Liver (tissue), 9 donors: Measurements from ENCODE around the gene SREK1. TPM values are rescaled to one million over a fixed set of nuclear protein-coding genes. Genes with fewer than 3 reads are reported as not detected.

Source experiments
- DNase-seq: peaks from one replicate; pipeline ENCODE4 v3.0.0-alpha.2; 2017; ENCODE audit warnings: low spot score
- H3K27ac ChIP-seq, 2 donors: one replicate each; pipeline ENCODE4 v1.7.0; 2013; ENCODE audit warnings: inconsistent platforms in 2 of 2, low read length in 2 of 2, control low read depth in 1 of 2, low read depth in 1 of 2, mild to moderate bottlenecking in 1 of 2
- H3K27me3 ChIP-seq, 4 donors: one replicate each; pipeline versions ENCODE4 v1.6.1 to v1.7.0; 2013; ENCODE audit warnings: low read length in 3 of 4, inconsistent platforms in 1 of 4, mild to moderate bottlenecking in 1 of 4, moderate library complexity in 1 of 4; ENCODE audit not compliant: control insufficient read depth in 4 of 4, insufficient read depth in 4 of 4
- H3K36me3 ChIP-seq, 4 donors: one replicate each; pipeline versions ENCODE4 v1.6.1 to v1.7.0; 2013; ENCODE audit warnings: low read length in 3 of 4, mild to moderate bottlenecking in 3 of 4, low read depth in 1 of 4, moderate library complexity in 1 of 4; ENCODE audit not compliant: control insufficient read depth in 4 of 4, insufficient read depth in 3 of 4
- H3K4me1 ChIP-seq, 4 donors: one replicate each; pipeline versions ENCODE4 v1.6.1 to v1.7.0; 2013; ENCODE audit warnings: low read length in 3 of 4, mild to moderate bottlenecking in 3 of 4, moderate library complexity in 1 of 4; ENCODE audit not compliant: control insufficient read depth in 4 of 4, insufficient read depth in 4 of 4
- H3K4me3 ChIP-seq, 3 donors: one replicate each; pipeline versions ENCODE4 v1.6.1 to v1.7.0; 2013; ENCODE audit warnings: low read length in 3 of 3, control low read depth in 1 of 3, low read depth in 1 of 3, mild to moderate bottlenecking in 1 of 3
- H3K9ac ChIP-seq, 2 donors: one replicate each; pipeline ENCODE4 v1.7.0; 2013; ENCODE audit warnings: low read length in 2 of 2, mild to moderate bottlenecking in 2 of 2, moderate library complexity in 2 of 2, control low read depth in 1 of 2, low read depth in 1 of 2
- H3K9me3 ChIP-seq, 4 donors: one replicate each; pipeline versions ENCODE4 v1.6.1 to v1.7.0; 2013; ENCODE audit warnings: low read length in 3 of 4; ENCODE audit not compliant: control insufficient read depth in 4 of 4
- EGR1 ChIP-seq, 2 donors: IDR thresholded peaks; 2 replicates each; pipeline ENCODE4 v1.6.1; 2016 to 2018; ENCODE audit warnings: antibody characterized with exemption in 2 of 2, low read depth in 2 of 2
- FOXA1 ChIP-seq: IDR thresholded peaks from 2 replicates; pipeline ENCODE4 v1.6.1; 2016; ENCODE audit warnings: antibody characterized with exemption
- FOXA2 ChIP-seq: IDR thresholded peaks from 2 replicates; pipeline ENCODE4 v1.6.1; 2016; ENCODE audit warnings: antibody characterized with exemption
- GABPA ChIP-seq, 2 donors: IDR thresholded peaks in 1 of 2; conservative IDR thresholded peaks in 1 of 2; 2 replicates each; pipeline ENCODE4 v1.6.1; 2016; ENCODE audit warnings: antibody characterized with exemption in 2 of 2, mild to moderate bottlenecking in 1 of 2, moderate library complexity in 1 of 2
- HNF4A ChIP-seq, 2 donors: conservative IDR thresholded peaks; 2 replicates each; pipeline ENCODE4 v1.6.1; 2016; ENCODE audit warnings: antibody characterized with exemption in 2 of 2, mild to moderate bottlenecking in 2 of 2
- HNF4G ChIP-seq: IDR thresholded peaks from 2 replicates; pipeline ENCODE4 v1.6.1; 2016; ENCODE audit warnings: antibody characterized with exemption
- JUND ChIP-seq, 2 donors: IDR thresholded peaks; 2 replicates each; pipeline ENCODE4 v1.6.1; 2016; ENCODE audit warnings: antibody characterized with exemption in 2 of 2
- MAX ChIP-seq: IDR thresholded peaks from 2 replicates; pipeline ENCODE4 v1.6.1; 2016; ENCODE audit warnings: antibody characterized with exemption
- NR2F2 ChIP-seq: IDR thresholded peaks from 2 replicates; pipeline ENCODE4 v1.6.1; 2016; ENCODE audit warnings: antibody characterized with exemption
- RAD21 ChIP-seq, 2 donors: IDR thresholded peaks; 2 replicates each; pipeline ENCODE4 v1.6.1; 2016; ENCODE audit warnings: antibody characterized with exemption in 2 of 2, mild to moderate bottlenecking in 2 of 2
- RXRA ChIP-seq, 2 donors: IDR thresholded peaks; 2 replicates each; pipeline ENCODE4 v1.6.1; 2017 to 2018; ENCODE audit warnings: antibody characterized with exemption in 2 of 2, mild to moderate bottlenecking in 1 of 2
- SP1 ChIP-seq: IDR thresholded peaks from 2 replicates; pipeline ENCODE4 v1.6.1; 2018; ENCODE audit warnings: antibody characterized with exemption, mild to moderate bottlenecking
- TAF1 ChIP-seq: conservative IDR thresholded peaks from 2 replicates; pipeline ENCODE4 v1.6.1; 2016; ENCODE audit warnings: antibody characterized with exemption, mild to moderate bottlenecking
- YY1 ChIP-seq: IDR thresholded peaks from 2 replicates; pipeline ENCODE4 v1.6.1; 2016; ENCODE audit warnings: antibody characterized with exemption, mild to moderate bottlenecking
- WGBS: extraction: QIAGEN DNeasy Blood & Tissue Kit; methylation state at CpG from one replicate; pipeline ENCODE4 v1.1.7; 2013; 5-methylcytosine and 5-hydroxymethylcytosine counted together
- polyA plus RNA-seq, 2 donors: library from polyadenylated mRNA; stranded (reverse) in 1 of 2; unstranded in 1 of 2; fragments of 200-250 nt in 1 of 2; fragments of >200 nt in 1 of 2; fragmentation: Nextera tagmentation in 1 of 2; extraction: Ambion mirVana in 1 of 2; gene quantifications; one replicate each; pipeline versions ENCODE4 v1.2.1 to v1.2.3, GENCODE V29; 2013 to 2015
- total RNA-seq, 2 donors: library from RNA; depleted of rRNA; stranded (reverse); fragments of >200 nt; gene quantifications; one replicate each; pipeline ENCODE4 v1.2.3, GENCODE V29; 2014
- TF ChIP-seq, protein P1 (sequence below): IDR thresholded peaks from 2 replicates; pipeline ENCODE4 v1.6.1; 2016; ENCODE audit warnings: antibody characterized with exemption
- TF ChIP-seq, protein P2 (sequence below): IDR thresholded peaks from 2 replicates; pipeline ENCODE4 v1.6.1; 2016; ENCODE audit warnings: antibody characterized with exemption, mild to moderate bottlenecking
- TF ChIP-seq, protein P3 (sequence below): IDR thresholded peaks from 2 replicates; pipeline ENCODE4 v1.6.1; 2016; ENCODE audit warnings: antibody characterized with exemption
- TF ChIP-seq, protein P4 (sequence below): fragments of 150-350 bp; IDR thresholded peaks from 2 replicates; pipeline ENCODE4 v1.5.1; 2017; ENCODE audit warnings: improper control_type of control experiment, low read depth, low read length; ENCODE audit not compliant: missing input control
- donor health status: healthy.
- donor health status: healthy.
- donor health status: healthy.
- donor health status: healthy.
- donor health status: healthy.

Gene SREK1
- total and polyA plus RNA-seq, 4 donors: 10.2 to 85.8 (median 43.9) TPM

DNA sequence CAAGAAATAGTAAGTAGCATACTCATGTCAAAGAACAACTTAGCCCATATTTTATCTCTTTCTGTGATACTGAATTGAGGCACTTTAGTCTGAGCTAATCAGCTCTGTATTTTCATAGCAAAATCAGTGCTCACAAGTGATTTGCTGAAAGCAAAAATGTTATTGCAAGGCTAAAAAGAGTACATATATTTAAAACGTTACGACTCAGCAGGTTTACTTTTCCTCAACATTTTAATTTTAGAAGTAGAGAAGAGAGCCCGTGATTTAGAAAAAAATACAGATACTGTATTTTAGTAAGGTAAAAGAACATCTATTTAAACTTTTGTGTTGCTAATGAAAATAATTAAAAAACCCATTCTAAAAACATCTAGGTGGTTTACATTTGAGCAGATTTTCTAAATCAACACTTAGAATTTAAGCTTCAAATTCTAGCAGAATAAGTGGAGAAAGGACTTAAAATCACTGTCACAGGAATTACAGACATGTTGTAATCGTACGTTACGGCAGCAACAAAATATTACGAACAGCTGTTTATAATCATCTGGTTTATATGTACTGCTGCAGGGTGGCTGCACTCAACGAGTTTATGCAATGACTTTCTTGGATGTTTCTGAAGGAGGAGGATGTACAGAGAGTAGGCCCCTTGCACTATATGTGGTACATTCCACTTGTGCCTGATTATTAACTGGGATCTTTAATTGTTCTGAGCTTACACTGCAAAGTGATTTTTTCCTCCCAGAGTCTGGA, 20.1 kb downstream of the SREK1 start (continued):
- no peak for TF ChIP-seq EGR1 (IDR thresholded peaks at IDR 0.05; ENCODE audit: low read depth in 2 of 2)
- no peak for TF ChIP-seq GABPA (IDR thresholded peaks at IDR 0.05 in 1 of 2, conservative IDR thresholded peaks at IDR 0.05 in 1 of 2)
- TF ChIP-seq, protein P1, sequence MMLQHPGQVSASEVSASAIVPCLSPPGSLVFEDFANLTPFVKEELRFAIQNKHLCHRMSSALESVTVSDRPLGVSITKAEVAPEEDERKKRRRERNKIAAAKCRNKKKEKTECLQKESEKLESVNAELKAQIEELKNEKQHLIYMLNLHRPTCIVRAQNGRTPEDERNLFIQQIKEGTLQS: no peak
- no peak for TF ChIP-seq JUND (IDR thresholded peaks at IDR 0.05)
- TF ChIP-seq RXRA (IDR thresholded peaks at IDR 0.05): no peak

DNA sequence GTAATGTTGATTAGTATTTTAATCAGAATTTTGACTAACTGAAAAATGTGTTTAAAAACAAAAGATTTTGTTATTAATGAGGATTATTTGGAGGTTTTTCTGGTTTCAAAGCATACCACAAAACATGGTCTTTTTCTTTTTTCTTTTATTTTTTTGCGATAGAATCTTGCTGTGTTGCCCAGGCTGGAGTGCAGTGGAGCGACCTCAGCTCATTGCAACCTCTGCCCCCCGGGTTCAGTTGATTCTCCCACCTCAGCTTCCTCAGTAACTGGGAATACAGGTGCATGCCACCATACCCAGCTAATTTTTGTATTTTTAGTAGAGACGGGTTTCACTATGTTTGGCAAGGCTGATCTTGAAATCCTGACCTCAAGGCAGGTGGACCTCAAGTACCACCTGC, 24.1 kb downstream of the SREK1 start:
- no peak overlapping the region for H3K4me3 ChIP-seq
- no peak for DNase-seq
- TF ChIP-seq HNF4G (no peak), TAF1 (no peak), RXRA (IDR thresholded peaks at IDR 0.05) (no peak), FOXA2 (no peak), MAX (no peak), NR2F2 (no peak), GABPA (IDR thresholded peaks at IDR 0.05 in 1 of 2, conservative IDR thresholded peaks at IDR 0.05 in 1 of 2) (no peak), FOXA1 (no peak), JUND (IDR thresholded peaks at IDR 0.05) (no peak), RAD21 (IDR thresholded peaks at IDR 0.05) (no peak), EGR1 (IDR thresholded peaks at IDR 0.05; ENCODE audit: low read depth in 2 of 2) (no peak), HNF4A (conservative IDR thresholded peaks at IDR 0.05) (no peak), SP1 (no peak), YY1 (no peak)
- TF ChIP-seq, protein P1: no peak
- TF ChIP-seq, protein P2, sequence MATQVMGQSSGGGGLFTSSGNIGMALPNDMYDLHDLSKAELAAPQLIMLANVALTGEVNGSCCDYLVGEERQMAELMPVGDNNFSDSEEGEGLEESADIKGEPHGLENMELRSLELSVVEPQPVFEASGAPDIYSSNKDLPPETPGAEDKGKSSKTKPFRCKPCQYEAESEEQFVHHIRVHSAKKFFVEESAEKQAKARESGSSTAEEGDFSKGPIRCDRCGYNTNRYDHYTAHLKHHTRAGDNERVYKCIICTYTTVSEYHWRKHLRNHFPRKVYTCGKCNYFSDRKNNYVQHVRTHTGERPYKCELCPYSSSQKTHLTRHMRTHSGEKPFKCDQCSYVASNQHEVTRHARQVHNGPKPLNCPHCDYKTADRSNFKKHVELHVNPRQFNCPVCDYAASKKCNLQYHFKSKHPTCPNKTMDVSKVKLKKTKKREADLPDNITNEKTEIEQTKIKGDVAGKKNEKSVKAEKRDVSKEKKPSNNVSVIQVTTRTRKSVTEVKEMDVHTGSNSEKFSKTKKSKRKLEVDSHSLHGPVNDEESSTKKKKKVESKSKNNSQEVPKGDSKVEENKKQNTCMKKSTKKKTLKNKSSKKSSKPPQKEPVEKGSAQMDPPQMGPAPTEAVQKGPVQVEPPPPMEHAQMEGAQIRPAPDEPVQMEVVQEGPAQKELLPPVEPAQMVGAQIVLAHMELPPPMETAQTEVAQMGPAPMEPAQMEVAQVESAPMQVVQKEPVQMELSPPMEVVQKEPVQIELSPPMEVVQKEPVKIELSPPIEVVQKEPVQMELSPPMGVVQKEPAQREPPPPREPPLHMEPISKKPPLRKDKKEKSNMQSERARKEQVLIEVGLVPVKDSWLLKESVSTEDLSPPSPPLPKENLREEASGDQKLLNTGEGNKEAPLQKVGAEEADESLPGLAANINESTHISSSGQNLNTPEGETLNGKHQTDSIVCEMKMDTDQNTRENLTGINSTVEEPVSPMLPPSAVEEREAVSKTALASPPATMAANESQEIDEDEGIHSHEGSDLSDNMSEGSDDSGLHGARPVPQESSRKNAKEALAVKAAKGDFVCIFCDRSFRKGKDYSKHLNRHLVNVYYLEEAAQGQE: no peak
- TF ChIP-seq, protein P3, sequence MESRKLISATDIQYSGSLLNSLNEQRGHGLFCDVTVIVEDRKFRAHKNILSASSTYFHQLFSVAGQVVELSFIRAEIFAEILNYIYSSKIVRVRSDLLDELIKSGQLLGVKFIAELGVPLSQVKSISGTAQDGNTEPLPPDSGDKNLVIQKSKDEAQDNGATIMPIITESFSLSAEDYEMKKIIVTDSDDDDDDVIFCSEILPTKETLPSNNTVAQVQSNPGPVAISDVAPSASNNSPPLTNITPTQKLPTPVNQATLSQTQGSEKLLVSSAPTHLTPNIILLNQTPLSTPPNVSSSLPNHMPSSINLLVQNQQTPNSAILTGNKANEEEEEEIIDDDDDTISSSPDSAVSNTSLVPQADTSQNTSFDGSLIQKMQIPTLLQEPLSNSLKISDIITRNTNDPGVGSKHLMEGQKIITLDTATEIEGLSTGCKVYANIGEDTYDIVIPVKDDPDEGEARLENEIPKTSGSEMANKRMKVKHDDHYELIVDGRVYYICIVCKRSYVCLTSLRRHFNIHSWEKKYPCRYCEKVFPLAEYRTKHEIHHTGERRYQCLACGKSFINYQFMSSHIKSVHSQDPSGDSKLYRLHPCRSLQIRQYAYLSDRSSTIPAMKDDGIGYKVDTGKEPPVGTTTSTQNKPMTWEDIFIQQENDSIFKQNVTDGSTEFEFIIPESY: no peak
- TF ChIP-seq, protein P4, sequence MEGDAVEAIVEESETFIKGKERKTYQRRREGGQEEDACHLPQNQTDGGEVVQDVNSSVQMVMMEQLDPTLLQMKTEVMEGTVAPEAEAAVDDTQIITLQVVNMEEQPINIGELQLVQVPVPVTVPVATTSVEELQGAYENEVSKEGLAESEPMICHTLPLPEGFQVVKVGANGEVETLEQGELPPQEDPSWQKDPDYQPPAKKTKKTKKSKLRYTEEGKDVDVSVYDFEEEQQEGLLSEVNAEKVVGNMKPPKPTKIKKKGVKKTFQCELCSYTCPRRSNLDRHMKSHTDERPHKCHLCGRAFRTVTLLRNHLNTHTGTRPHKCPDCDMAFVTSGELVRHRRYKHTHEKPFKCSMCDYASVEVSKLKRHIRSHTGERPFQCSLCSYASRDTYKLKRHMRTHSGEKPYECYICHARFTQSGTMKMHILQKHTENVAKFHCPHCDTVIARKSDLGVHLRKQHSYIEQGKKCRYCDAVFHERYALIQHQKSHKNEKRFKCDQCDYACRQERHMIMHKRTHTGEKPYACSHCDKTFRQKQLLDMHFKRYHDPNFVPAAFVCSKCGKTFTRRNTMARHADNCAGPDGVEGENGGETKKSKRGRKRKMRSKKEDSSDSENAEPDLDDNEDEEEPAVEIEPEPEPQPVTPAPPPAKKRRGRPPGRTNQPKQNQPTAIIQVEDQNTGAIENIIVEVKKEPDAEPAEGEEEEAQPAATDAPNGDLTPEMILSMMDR: no peak
- H3K4me1 ChIP-seq: no peaks in the 10 kb centered on the region
- no peaks in the 10 kb centered on the region for H3K27me3 ChIP-seq
- H3K27ac ChIP-seq: no peak overlapping the region
- no peaks in the 10 kb centered on the region for H3K9me3 ChIP-seq
- 95% methylated on average over 4 of the region's 4 CpGs for WGBS
- H3K9ac ChIP-seq: no peak overlapping the region
- peaks cover 2 to 51% (median 42%) of the 10 kb centered on the region in 4 donors for H3K36me3 ChIP-seq
